GM13977 (cell line): Measurements from ENCODE around the gene SSPN.

Source experiments
- DNase-seq: peaks from one replicate; pipeline ENCODE4 v3.0.0; 2012; ENCODE audit warnings: low spot score
- in situ Hi-C: fragments of 300-500 bp; cut with MboI; formaldehyde crosslinking; loops from one replicate; pipeline ENCODE4 v1.12.0; 2022; ENCODE audit warnings: low sequenced_read_pairs, low pct_unique_long_range_greater_than_20kb, mixed read lengths, inconsistent platforms; ENCODE audit not compliant: unreplicated experiment
- TF ChIP-seq, protein P1 (sequence below): IDR thresholded peaks from 2 replicates; pipeline ENCODE4 v1.5.1; 2012; ENCODE audit warnings: mild to moderate bottlenecking, control low read depth; ENCODE audit not compliant: insufficient read depth; ENCODE audit errors: extremely low read depth, missing control alignments

SSPN gene

DNA sequence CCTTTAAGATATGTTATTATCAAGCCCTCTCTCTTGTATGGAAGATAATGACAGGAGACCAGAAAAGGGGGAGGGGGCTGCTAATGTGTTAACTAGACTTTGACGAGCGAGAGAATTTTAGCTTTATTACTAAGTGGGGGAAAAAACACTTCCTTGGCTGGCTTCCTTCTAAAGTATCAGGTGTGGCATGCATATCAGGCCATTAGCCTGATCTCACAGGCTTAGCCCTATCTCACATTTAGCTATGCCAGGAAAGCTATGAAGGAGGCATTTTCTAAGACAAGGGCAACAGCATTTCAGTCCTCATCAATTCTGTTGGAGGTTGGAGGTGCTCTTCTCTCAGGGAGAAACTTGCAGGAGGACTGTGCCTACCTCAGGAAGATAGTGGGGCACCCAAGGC is 9.9 kb downstream of the SSPN start:
- in situ Hi-C loops: no loop called here
- no peak for DNase-seq
- TF ChIP-seq, protein P1, sequence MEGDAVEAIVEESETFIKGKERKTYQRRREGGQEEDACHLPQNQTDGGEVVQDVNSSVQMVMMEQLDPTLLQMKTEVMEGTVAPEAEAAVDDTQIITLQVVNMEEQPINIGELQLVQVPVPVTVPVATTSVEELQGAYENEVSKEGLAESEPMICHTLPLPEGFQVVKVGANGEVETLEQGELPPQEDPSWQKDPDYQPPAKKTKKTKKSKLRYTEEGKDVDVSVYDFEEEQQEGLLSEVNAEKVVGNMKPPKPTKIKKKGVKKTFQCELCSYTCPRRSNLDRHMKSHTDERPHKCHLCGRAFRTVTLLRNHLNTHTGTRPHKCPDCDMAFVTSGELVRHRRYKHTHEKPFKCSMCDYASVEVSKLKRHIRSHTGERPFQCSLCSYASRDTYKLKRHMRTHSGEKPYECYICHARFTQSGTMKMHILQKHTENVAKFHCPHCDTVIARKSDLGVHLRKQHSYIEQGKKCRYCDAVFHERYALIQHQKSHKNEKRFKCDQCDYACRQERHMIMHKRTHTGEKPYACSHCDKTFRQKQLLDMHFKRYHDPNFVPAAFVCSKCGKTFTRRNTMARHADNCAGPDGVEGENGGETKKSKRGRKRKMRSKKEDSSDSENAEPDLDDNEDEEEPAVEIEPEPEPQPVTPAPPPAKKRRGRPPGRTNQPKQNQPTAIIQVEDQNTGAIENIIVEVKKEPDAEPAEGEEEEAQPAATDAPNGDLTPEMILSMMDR: no peak

DNA sequence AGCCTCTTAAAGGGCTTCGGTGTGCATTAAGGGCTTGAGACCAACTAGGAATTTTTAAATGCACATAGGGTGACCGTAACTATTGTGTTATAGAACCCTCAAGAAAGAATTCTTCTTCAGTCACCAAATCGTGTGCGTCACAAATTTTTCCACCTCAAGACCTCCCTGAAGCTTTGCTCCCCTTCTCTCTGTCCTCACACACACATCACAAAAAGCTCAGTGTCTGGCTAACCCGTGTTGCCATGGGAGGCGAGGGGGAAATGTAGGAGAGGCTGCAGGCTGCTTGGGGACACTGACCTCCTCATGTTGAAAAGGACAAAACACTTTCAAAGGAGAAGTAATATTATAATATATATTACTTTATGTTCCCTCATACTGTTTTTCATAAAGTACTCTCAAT is 10.6 kb downstream of the SSPN start:
- in situ Hi-C loops: no loop called here
- TF ChIP-seq, protein P1: no peak

DNA sequence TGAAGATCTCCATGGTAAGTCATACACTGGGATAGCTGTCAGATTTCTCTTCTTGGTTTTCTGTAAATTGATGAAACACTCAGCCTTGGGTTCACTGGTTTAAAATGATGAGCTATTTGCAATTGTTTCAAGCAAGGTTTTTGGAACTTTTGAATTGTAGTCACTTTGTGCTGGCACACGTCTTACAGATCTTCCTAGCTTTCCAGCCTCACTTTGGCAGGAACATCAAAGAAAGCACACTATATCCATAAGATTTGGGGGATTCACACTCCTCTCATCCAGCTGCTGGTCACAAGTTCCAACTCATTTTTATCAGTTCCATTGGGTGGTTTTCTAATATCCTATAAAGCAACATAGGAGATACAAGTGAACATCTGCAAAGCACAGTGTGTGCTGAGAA is 16.0 kb downstream of the SSPN start:
- TF ChIP-seq, protein P1: no peak
- in situ Hi-C loops: no loop called here
- DNase-seq: no peak

More for the DNA sequence above, 10.6 kb downstream of the SSPN start:
- DNase-seq: no peak

DNA sequence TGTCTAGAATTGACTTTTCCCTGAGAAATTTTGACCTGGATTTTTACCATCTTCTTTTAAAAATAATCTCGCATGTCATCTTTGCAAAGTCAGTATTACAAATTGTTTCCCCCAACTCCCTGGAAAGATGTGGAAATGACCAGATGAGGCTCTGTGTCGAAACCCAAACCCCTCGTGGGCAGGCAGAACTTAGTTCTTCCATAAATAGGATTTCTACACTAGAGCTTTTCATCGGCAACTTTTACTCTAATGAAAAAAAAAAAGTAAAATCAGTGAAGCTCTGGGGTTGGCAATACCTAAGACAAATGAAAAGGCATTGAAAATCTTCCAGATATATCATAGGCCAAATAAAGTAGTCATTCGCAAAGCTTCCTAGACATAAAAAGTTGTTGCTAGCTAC is 17.0 kb downstream of the SSPN start:
- in situ Hi-C loops: no loop called here
- DNase-seq: no peak
- TF ChIP-seq, protein P1: no peak

DNA sequence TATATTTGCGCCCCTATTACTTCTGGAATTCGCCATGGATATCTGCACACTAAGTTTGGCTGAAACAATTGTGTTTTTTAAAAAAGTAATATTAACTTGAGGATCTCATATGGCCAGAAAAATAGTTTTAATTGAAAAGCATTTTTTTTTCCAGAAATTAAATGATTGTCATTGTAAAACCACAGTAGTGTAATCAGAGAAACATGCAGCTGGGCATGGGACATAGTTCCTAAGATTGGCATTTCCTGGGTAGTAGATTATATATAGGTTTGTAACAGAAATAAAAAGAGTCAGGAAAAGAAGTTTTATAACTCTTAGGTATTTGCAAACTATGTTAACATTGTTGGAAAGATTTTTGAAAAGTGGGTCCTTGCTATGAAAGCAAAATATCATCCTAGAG is 17.6 kb downstream of the SSPN start:
- in situ Hi-C loops: no loop called here
- no peak for DNase-seq
- TF ChIP-seq, protein P1: no peak

DNA sequence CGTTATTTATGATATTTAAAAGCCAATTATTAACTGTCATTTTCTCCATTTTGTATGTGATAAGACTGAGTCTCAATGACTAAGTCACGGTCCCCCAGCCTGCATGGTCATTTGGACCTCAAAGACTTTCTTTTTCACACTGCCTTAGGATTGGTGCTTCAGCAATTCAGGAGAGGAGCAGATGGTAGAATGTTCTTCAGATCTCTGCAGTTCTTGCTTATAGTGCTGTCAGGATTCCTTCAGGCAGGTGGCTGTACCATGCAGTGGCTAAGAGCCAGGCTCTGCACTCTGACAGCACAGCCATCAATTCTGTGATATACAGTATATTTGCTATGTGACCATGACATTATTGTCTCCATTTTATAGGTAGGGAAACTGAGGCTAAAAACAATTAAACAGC is 18.7 kb downstream of the SSPN start:
- no peak for DNase-seq
- TF ChIP-seq, protein P1: no peak
- in situ Hi-C loops: no loop called here

DNA sequence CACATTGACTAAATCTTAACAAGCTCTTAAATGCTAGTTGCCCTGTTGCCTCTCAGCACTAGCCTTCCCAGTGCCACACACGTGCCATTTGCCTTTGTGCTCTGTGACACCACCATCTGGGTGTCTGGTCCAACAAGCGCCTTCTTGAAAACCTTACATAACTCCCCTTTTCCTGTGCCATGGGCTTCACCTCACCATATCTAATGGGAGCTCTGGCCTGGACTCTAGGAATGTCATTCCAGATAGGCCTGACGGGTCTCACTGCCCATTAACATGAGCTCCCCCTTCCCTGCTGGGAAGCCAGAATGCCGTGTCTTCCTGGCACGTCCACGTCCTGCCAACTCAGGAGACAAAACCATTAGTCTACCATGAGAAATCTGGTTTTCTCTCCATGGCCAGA is 24.4 kb downstream of the SSPN start:
- in situ Hi-C loops: no loop called here
- TF ChIP-seq, protein P1: no peak
- DNase-seq: no peak
